ENCODE results near the gene CRABP2.

Gene CRABP2

GRCh38 chr1:156667968-156668709 lies 37.2 kb downstream of the CRABP2 start:
- DNase-seq (ENCODE audit: low spot score): no peak

- DNase-seq (ENCODE audit: low spot score): no peak
Observed at GRCh38 chr1:156667610-156667967, 37.8 kb downstream of the CRABP2 start.

GRCh38 chr1:156666862-156667609 lies 38.3 kb downstream of the CRABP2 start:
- DNase-seq (ENCODE audit: low spot score): no peak

GRCh38 chr1:156665539-156665938 lies 39.8 kb downstream of the CRABP2 start:
- DNase-seq (ENCODE audit: low spot score): no peak

GRCh38 chr1:156664767-156665411 lies 40.5 kb downstream of the CRABP2 start:
- no peak for DNase-seq (ENCODE audit: low spot score)

- no peak for DNase-seq (ENCODE audit: low spot score)
Observed at GRCh38 chr1:156664046-156664766, 41.2 kb downstream of the CRABP2 start.

GRCh38 chr1:156663178-156663577 lies 42.2 kb downstream of the CRABP2 start:
- DNase-seq (ENCODE audit: low spot score): no peak

- DNase-seq (ENCODE audit: low spot score): no peak
Observed at GRCh38 chr1:156662800-156663055, 42.7 kb downstream of the CRABP2 start.

GRCh38 chr1:156662005-156662799 lies 43.2 kb downstream of the CRABP2 start:
- peak; percentile 94 for DNase-seq (ENCODE audit: low spot score)

GRCh38 chr1:156660752-156661112 lies 44.7 kb downstream of the CRABP2 start:
- DNase-seq (ENCODE audit: low spot score): no peak

GRCh38 chr1:156659988-156660751 lies 45.2 kb downstream of the CRABP2 start:
- DNase-seq (ENCODE audit: low spot score): peak; percentile 100

GRCh38 chr1:156659661-156659987 lies 45.8 kb downstream of the CRABP2 start:
- no peak for DNase-seq (ENCODE audit: low spot score)

- DNase-seq (ENCODE audit: low spot score): no peak
Observed at GRCh38 chr1:156658945-156659574, 46.3 kb downstream of the CRABP2 start.

GRCh38 chr1:156658496-156658895 lies 46.9 kb downstream of the CRABP2 start:
- DNase-seq (ENCODE audit: low spot score): no peak

- DNase-seq (ENCODE audit: low spot score): no peak
Observed at GRCh38 chr1:156657741-156658319, 47.6 kb downstream of the CRABP2 start.

GRCh38 chr1:156656806-156657740 lies 48.3 kb downstream of the CRABP2 start:
- peak; percentile 87 for DNase-seq (ENCODE audit: low spot score)

- no peak for DNase-seq (ENCODE audit: low spot score)
Observed at GRCh38 chr1:156655904-156656516, 49.4 kb downstream of the CRABP2 start.

- DNase-seq (ENCODE audit: low spot score): no peak
Observed at GRCh38 chr1:156655151-156655903, 50.1 kb downstream of the CRABP2 start.

Data from COLO829 (cell line).